Stimulated activated CD4-positive, alpha-beta T cell treated with anti-CD3 and anti-CD28 coated beads, Interleukin-15, amount 100 ng/mL, for 48 hours (primary cell): ENCODE data around the gene CARD14.
"Not testable (repeated sequence)": the region's sequence is repeated elsewhere in the genome, so short reads cannot be mapped to it uniquely, and the experiment has no call there.

Source experiments
- DNase-seq, 2 donors: peaks; one replicate each; pipeline ENCODE4 v3.0.0-alpha.2; 2020; ENCODE audit warnings: low read depth in 2 of 2

CARD14 gene

GRCh38 chr17:80147035-80147822 is 22.6 kb upstream of the CARD14 start, which contains the start of gene EIF4A3:
Gene EIF4A3 (minus strand): TSS chr17:80147128. CDS start chr17:80146961, 167 bp downstream.
- DNase-seq = peak; percentile 95 to 96

GRCh38 chr17:80151333-80151732 is 18.5 kb upstream of the CARD14 start:
- no peak for DNase-seq

- no peak for DNase-seq
Measured at GRCh38 chr17:80152081-80152702, 17.6 kb upstream of the CARD14 start.

GRCh38 chr17:80153004-80153403 is 16.8 kb upstream of the CARD14 start:
- DNase-seq = no peak

GRCh38 chr17:80154166-80154565 is 15.7 kb upstream of the CARD14 start:
- DNase-seq = no peak

GRCh38 chr17:80155600-80155999 is 14.2 kb upstream of the CARD14 start:
- not testable (repeated sequence) for DNase-seq

GRCh38 chr17:80158846-80159245 is 11.0 kb upstream of the CARD14 start:
- no peak for DNase-seq

GRCh38 chr17:80160536-80160935 is 9.3 kb upstream of the CARD14 start:
- DNase-seq = no peak

- no peak for DNase-seq
Measured at GRCh38 chr17:80163336-80163735, 6.5 kb upstream of the CARD14 start.

GRCh38 chr17:80164185-80164584 is 5.6 kb upstream of the CARD14 start:
- DNase-seq = no peak

- DNase-seq = no peak
Measured at GRCh38 chr17:80166446-80166845, 3.4 kb upstream of the CARD14 start.

- no peak for DNase-seq
Measured at GRCh38 chr17:80168371-80168770, 1.5 kb upstream of the CARD14 start.

- DNase-seq = no peak
Measured at GRCh38 chr17:80169107-80169506, 723 bp upstream of the CARD14 start.

- no peak for DNase-seq
Measured at GRCh38 chr17:80171681-80172080, 1.9 kb downstream of the CARD14 start.

GRCh38 chr17:80173126-80173525 is 3.3 kb downstream of the CARD14 start:
- no peak for DNase-seq

GRCh38 chr17:80173916-80174315 is 4.1 kb downstream of the CARD14 start:
- DNase-seq = no peak

- DNase-seq = no peak
Measured at GRCh38 chr17:80176757-80177156, 6.9 kb downstream of the CARD14 start.

- no peak for DNase-seq
Measured at GRCh38 chr17:80177986-80178595, 8.3 kb downstream of the CARD14 start.

GRCh38 chr17:80180192-80180591 is 10.4 kb downstream of the CARD14 start:
- no peak for DNase-seq

GRCh38 chr17:80181431-80181830 is 11.6 kb downstream of the CARD14 start:
- DNase-seq = no peak

- DNase-seq = no peak
Measured at GRCh38 chr17:80182118-80182844, 12.5 kb downstream of the CARD14 start.

- DNase-seq = no peak
Measured at GRCh38 chr17:80182845-80183223, 13.0 kb downstream of the CARD14 start.
